ENCODE results near the gene MAP3K4. TPM values are rescaled to one million over a fixed set of nuclear protein-coding genes. Genes with fewer than 3 reads are reported as not detected.
A peak's percentile ranks its signal among the peaks of the same experiment; 100 is the strongest.

MAP3K4 gene
- total RNA-seq, 4 donors from 2014 or later = 22.5 to 38.0 (median 27.4) TPM

DNA sequence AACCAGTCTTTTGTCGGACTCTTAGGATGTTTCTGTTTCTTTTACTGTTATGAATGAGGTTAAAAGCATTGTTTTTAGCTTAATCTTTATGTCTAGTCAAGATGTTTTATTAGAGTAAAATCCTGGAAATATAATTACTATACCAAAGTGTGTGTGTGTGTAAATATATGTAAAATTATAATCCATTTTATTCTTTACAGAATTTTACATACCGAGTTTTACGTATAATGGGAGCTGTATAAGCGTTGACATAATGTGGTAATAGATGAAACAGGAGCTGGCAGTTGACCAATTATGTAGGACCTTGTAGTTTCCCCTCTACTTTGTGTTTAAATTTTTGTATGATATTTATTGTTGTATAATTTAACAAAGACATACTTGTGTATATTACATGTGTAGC is 16.7 kb downstream of the MAP3K4 start:
- no peaks in the 10 kb centered on the region for H3K27me3 ChIP-seq
- H3K9me3 ChIP-seq = no peaks in the 10 kb centered on the region
- H3K4me3 ChIP-seq = no peak overlapping the region
- DNase-seq = no peak
- TF ChIP-seq POLR2A (IDR thresholded peaks at IDR 0.05) = no peak
- TF ChIP-seq, protein P1, sequence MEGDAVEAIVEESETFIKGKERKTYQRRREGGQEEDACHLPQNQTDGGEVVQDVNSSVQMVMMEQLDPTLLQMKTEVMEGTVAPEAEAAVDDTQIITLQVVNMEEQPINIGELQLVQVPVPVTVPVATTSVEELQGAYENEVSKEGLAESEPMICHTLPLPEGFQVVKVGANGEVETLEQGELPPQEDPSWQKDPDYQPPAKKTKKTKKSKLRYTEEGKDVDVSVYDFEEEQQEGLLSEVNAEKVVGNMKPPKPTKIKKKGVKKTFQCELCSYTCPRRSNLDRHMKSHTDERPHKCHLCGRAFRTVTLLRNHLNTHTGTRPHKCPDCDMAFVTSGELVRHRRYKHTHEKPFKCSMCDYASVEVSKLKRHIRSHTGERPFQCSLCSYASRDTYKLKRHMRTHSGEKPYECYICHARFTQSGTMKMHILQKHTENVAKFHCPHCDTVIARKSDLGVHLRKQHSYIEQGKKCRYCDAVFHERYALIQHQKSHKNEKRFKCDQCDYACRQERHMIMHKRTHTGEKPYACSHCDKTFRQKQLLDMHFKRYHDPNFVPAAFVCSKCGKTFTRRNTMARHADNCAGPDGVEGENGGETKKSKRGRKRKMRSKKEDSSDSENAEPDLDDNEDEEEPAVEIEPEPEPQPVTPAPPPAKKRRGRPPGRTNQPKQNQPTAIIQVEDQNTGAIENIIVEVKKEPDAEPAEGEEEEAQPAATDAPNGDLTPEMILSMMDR (IDR thresholded peaks at IDR 0.05) = no peak
- intact Hi-C loops (cut with DNase I) = no loop called here
- no peaks in the 10 kb centered on the region for H3K36me3 ChIP-seq
- peaks cover 0 to 33% (median 16%) of the 10 kb centered on the region in 3 donors for H3K4me1 ChIP-seq
- no peak overlapping the region for H3K27ac ChIP-seq
- 72 to 89% methylated on average over 4 of the region's 4 CpGs for WGBS, 2 donors

DNA sequence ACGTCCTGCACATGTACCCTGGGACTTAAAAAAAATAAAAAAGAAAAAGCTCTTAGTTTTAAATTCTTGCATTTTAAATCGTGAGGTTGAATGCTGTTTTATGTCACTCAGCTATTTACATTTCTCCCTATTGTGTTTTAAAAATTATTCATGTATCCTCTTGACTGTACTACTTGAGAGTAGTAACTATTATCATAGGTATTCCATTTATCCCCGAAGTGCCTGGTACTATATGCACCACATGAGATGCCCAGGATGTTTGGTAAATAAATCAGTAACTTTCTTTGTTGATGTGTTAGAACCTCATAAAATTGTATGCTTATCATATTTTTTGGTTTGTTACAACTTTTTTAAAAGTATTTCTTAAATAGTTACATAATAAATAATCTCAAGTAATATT is 18.4 kb downstream of the MAP3K4 start:
- no peak for DNase-seq
- H3K27ac ChIP-seq = no peak overlapping the region
- intact Hi-C loops (cut with DNase I) = no loop called here
- no peak for TF ChIP-seq POLR2A (IDR thresholded peaks at IDR 0.05)
- TF ChIP-seq, protein P1 (IDR thresholded peaks at IDR 0.05) = no peak
- H3K36me3 ChIP-seq = no peaks in the 10 kb centered on the region
- no peaks in the 10 kb centered on the region for H3K9me3 ChIP-seq
- H3K4me1 ChIP-seq = peaks cover 0 to 37% (median 16%) of the 10 kb centered on the region in 3 donors
- H3K4me3 ChIP-seq = no peak overlapping the region
- 83 to 85% methylated on average over 3 of the region's 3 CpGs for WGBS, 2 donors
- no peaks in the 10 kb centered on the region for H3K27me3 ChIP-seq

DNA sequence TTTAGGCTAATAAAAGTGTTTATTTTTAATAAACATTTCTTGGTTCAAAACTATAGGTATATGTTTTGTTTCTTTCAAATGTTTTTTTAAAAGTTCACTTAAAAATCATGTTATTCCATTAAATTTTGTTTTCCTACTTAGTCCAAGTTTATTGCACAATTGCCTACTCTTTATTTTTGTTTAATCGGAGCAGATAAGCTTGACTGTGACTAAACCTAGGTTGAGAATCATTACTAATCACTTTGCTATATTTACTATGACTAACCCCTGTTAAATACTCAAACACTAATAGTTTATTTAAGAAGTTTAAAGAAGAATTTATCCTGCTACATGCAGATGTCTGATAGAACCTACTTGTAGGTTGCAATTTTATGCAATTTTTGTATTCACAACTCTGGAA is 18.8 kb downstream of the MAP3K4 start:
- peaks cover 0 to 3% (median 0%) of the 10 kb centered on the region in 3 donors for H3K36me3 ChIP-seq
- no peak for TF ChIP-seq POLR2A (IDR thresholded peaks at IDR 0.05)
- peaks cover 0 to 37% (median 16%) of the 10 kb centered on the region in 3 donors for H3K4me1 ChIP-seq
- H3K27me3 ChIP-seq = no peaks in the 10 kb centered on the region
- DNase-seq = no peak
- 24 to 48% methylated on average over 1 of the region's 1 CpG for WGBS, 2 donors
- intact Hi-C loops (cut with DNase I) = no loop called here
- H3K4me3 ChIP-seq = no peak overlapping the region
- no peaks in the 10 kb centered on the region for H3K9me3 ChIP-seq
- no peak overlapping the region for H3K27ac ChIP-seq

DNA sequence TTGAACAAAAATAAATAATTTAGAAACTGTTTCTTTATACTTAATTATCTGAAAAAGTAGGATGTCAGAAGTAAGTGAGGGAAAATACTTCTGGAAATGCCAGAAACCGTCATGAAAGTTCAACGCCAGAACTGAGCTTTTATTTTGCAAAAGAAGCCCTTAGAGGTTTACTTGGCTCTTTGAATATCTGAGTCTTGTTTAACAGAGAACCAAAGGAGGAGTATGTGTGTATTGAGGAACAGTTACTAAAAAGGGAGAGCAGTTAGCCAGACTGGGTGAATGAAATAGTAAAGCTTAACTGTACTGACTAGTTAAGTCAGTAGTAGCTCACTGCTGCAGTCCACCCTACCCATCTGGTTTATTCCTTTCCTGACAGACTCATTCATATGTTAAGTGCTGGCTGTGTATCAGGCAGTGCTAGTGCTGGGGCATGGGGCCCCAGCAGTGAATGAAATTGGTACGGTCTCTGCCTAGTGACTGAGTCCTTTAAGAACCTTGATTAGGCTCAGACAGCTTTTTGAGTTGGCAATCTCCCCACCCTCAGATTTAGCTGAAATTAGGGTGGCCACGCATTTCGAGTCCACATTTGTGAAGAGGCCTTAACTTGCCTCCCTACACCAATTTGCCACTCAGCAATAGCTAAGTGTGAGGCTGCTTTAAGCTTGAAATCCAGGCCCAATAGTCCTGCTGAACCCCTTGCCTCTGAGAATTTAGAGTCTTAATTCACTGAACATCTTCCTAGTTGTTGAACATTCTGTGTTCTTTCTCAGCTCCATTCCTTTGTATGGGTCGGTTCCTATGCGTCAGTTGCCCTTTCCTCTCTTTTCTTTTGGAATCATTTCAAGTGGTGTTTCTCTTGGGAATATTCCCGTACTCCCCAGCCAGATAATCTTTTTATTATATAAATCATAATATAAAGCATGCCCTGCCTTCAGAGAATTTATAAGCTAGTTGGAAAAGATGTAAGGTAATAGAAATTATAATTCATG is 20.2 kb downstream of the MAP3K4 start:
- Histone ChIP-seq H3K36me3 (peaks cover 0 to 7% (median 0%) of the 10 kb centered on the region in 3 donors), H3K27me3 (no peaks in the 10 kb centered on the region), H3K27ac (peak overlapping the region in 3 of 4 donors; percentile 20 to 32 (median 29)), H3K9me3 (no peaks in the 10 kb centered on the region), H3K4me1 (peaks cover 0 to 40% (median 16%) of the 10 kb centered on the region in 3 donors), H3K4me3 (no peak overlapping the region)
- no peak for TF ChIP-seq POLR2A (IDR thresholded peaks at IDR 0.05)
- TF ChIP-seq, protein P1 (IDR thresholded peaks at IDR 0.05) = no peak
- 56 to 65% methylated on average over 8 of the region's 8 CpGs for WGBS, 2 donors
- no peak for DNase-seq
- intact Hi-C loops (cut with DNase I) = no loop called here

DNA sequence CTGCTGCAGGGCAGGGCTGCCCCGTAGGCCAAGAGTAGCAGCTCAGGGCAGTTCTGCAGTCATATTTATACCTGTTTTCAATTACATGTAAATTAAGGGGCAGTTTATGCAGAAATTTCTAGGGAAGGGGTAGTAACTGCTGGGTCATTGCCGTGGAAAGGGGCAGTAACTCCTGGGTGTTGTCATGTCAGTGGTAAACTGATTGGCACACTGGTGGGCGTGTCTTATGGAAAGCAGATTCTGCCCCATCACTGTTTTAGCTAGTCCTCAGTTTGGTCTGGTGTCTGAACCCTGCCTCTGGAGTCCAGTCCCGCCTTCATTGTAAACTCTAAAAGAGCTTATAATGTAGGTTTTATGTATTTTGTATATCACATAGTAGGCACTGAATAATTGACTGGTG is 22.1 kb downstream of the MAP3K4 start:
- Histone ChIP-seq H3K4me1 (peaks cover 0 to 55% (median 16%) of the 10 kb centered on the region in 3 donors), H3K9me3 (no peaks in the 10 kb centered on the region), H3K27me3 (no peaks in the 10 kb centered on the region), H3K36me3 (peaks cover 0 to 7% (median 0%) of the 10 kb centered on the region in 3 donors), H3K27ac (no peak overlapping the region), H3K4me3 (no peak overlapping the region)
- DNase-seq = no peak
- intact Hi-C loops (cut with DNase I) = no loop called here
- WGBS, 2 donors = 93 to 100% methylated on average over 2 to 4 of the region's 4 CpGs
- TF ChIP-seq, protein P1 (IDR thresholded peaks at IDR 0.05) = no peak

Data from esophagus squamous epithelium (tissue), 5 donors.